ENCODE data around the gene GH2.
A peak's percentile ranks its signal among the peaks of the same experiment; 100 is the strongest.
"Not testable (repeated sequence)": the region's sequence is repeated elsewhere in the genome, so short reads cannot be mapped to it uniquely, and the experiment has no call there.

Gene GH2

GRCh38 chr17:63910096-63910495 is 28.4 kb upstream of the GH2 start:
- DNase-seq, result no peak

GRCh38 chr17:63909586-63909985 is 27.8 kb upstream of the GH2 start:
- not testable (repeated sequence) for DNase-seq

GRCh38 chr17:63907161-63907778 is 25.5 kb upstream of the GH2 start:
- DNase-seq, result not testable (repeated sequence)

- DNase-seq, result not testable (repeated sequence)
Measured at GRCh38 chr17:63904796-63905195, 23.1 kb upstream of the GH2 start.

- DNase-seq, result not testable (repeated sequence)
Measured at GRCh38 chr17:63903787-63904201, 22.1 kb upstream of the GH2 start.

GRCh38 chr17:63901971-63902370 is 20.2 kb upstream of the GH2 start:
- not testable (repeated sequence) for DNase-seq

- DNase-seq, result not testable (repeated sequence)
Measured at GRCh38 chr17:63898899-63899798, 17.4 kb upstream of the GH2 start.

GRCh38 chr17:63896524-63897354 is 15.0 kb upstream of the GH2 start, which contains the start of gene CSH1:
TSS of gene CSH1 (minus strand) at chr17:63896574. CDS start at chr17:63896511, 63 bp downstream.
- DNase-seq, result not testable (repeated sequence)

- not testable (repeated sequence) for DNase-seq
Measured at GRCh38 chr17:63894821-63895220, 13.1 kb upstream of the GH2 start.

GRCh38 chr17:63894021-63894420 is 12.3 kb upstream of the GH2 start:
- DNase-seq, result not testable (repeated sequence)

GRCh38 chr17:63892316-63893037 is 10.7 kb upstream of the GH2 start:
- DNase-seq, result not testable (repeated sequence)

GRCh38 chr17:63889026-63889848 is 7.5 kb upstream of the GH2 start:
- DNase-seq, result peak; percentile 21

- DNase-seq, result not testable (repeated sequence)
Measured at GRCh38 chr17:63885119-63885518, 3.4 kb upstream of the GH2 start.

- DNase-seq, result not testable (repeated sequence)
Measured at GRCh38 chr17:63882626-63883126, 932 bp upstream of the GH2 start.

GRCh38 chr17:63881337-63881736 is 407 bp downstream of the GH2 start:
- not testable (repeated sequence) for DNase-seq

- DNase-seq, result no peak
Measured at GRCh38 chr17:63880706-63881105, 1.0 kb downstream of the GH2 start.

- DNase-seq, result not testable (repeated sequence)
Measured at GRCh38 chr17:63878413-63878812, 3.3 kb downstream of the GH2 start.

- not testable (repeated sequence) for DNase-seq
Measured at GRCh38 chr17:63874693-63875092, 7.1 kb downstream of the GH2 start.

GRCh38 chr17:63874061-63874626 is 7.6 kb downstream of the GH2 start:
- not testable (repeated sequence) for DNase-seq

- not testable (repeated sequence) for DNase-seq
Measured at GRCh38 chr17:63873577-63873976, 8.2 kb downstream of the GH2 start, which contains the start of gene CSH2. TSS of gene CSH2 (minus strand) at chr17:63873677. CDS start at chr17:63873614, 63 bp downstream.

Measured in NCI-H1436 (cell line).